Mesenchymal stem cell (in vitro differentiated cells and primary cell): ENCODE data around the gene LRRN4.

Experiments
- DNase-seq: peaks from one replicate; pipeline ENCODE4 v3.0.0-alpha.2; 2013
- H2AFZ ChIP-seq: one replicate; pipeline ENCODE4 v1.6.1; 2013; ENCODE audit warnings: low read depth, mild to moderate bottlenecking, control low read depth, inconsistent platforms, low read length, moderate library complexity
- H2AK5ac ChIP-seq: 2 replicates; pipeline ENCODE4 v1.6.1; 2013; ENCODE audit warnings: low read length, moderate library complexity, mild to moderate bottlenecking, inconsistent platforms; ENCODE audit not compliant: severe bottlenecking
- H2BK120ac ChIP-seq: one replicate; pipeline ENCODE4 v1.6.1; 2013; ENCODE audit warnings: low read depth, mild to moderate bottlenecking, inconsistent platforms, low read length, moderate library complexity
- H2BK12ac ChIP-seq, 2 experiments: one replicate each; pipeline ENCODE4 v1.6.1; 2013; ENCODE audit warnings: inconsistent platforms in 2 of 2, low read length in 2 of 2, mild to moderate bottlenecking in 2 of 2, moderate library complexity in 2 of 2, control low read depth in 1 of 2
- H2BK15ac ChIP-seq: one replicate; pipeline ENCODE4 v1.6.1; 2013; ENCODE audit warnings: mild to moderate bottlenecking, low read depth, inconsistent platforms; ENCODE audit not compliant: poor library complexity, severe bottlenecking
- H2BK5ac ChIP-seq: 2 replicates; pipeline ENCODE4 v1.6.1; 2013; ENCODE audit warnings: low read depth, mild to moderate bottlenecking, low read length, control low read depth, inconsistent platforms; ENCODE audit not compliant: poor library complexity, severe bottlenecking
- H3K14ac ChIP-seq, 2 experiments: one replicate each; pipeline ENCODE4 v1.6.1; 2013; ENCODE audit warnings: inconsistent platforms in 2 of 2, low read length in 2 of 2, control low read depth in 1 of 2, mild to moderate bottlenecking in 1 of 2, moderate library complexity in 1 of 2
- H3K18ac ChIP-seq, 2 experiments: one replicate each; pipeline ENCODE4 v1.6.1; 2013; ENCODE audit warnings: inconsistent platforms in 2 of 2, low read length in 2 of 2, control low read depth in 1 of 2, low read depth in 1 of 2, mild to moderate bottlenecking in 1 of 2
- H3K23ac ChIP-seq, 2 experiments: one replicate each; pipeline ENCODE4 v1.6.1; 2013; ENCODE audit warnings: inconsistent platforms in 2 of 2, low read length in 2 of 2, mild to moderate bottlenecking in 2 of 2, moderate library complexity in 2 of 2, control low read depth in 1 of 2
- H3K27ac ChIP-seq: 2 replicates; pipeline ENCODE4 v1.5.1; 2013; ENCODE audit warnings: mild to moderate bottlenecking, moderate library complexity, low read length, control low read depth, inconsistent platforms; ENCODE audit not compliant: poor library complexity, severe bottlenecking
- H3K27me3 ChIP-seq, 2 experiments: 2 replicates each; pipeline versions ENCODE4 v1.6.1 to v1.7.0; 2013; ENCODE audit warnings: low read length in 2 of 2, mild to moderate bottlenecking in 2 of 2, moderate library complexity in 2 of 2, control low read depth in 1 of 2, inconsistent platforms in 1 of 2; ENCODE audit not compliant: control insufficient read depth in 1 of 2, insufficient read depth in 1 of 2
- H3K36me3 ChIP-seq, 2 experiments: 2 replicates each; pipeline versions ENCODE4 v1.6.1 to v1.7.0; 2013; ENCODE audit warnings: low read length in 2 of 2, control low read depth in 1 of 2, inconsistent platforms in 1 of 2, low read depth in 1 of 2, mild to moderate bottlenecking in 1 of 2; ENCODE audit not compliant: insufficient read depth in 2 of 2, control insufficient read depth in 1 of 2
- H3K4ac ChIP-seq, 2 experiments: one replicate each; pipeline ENCODE4 v1.6.1; 2013; ENCODE audit warnings: inconsistent platforms in 2 of 2, low read length in 2 of 2, mild to moderate bottlenecking in 2 of 2, moderate library complexity in 2 of 2, control low read depth in 1 of 2, low read depth in 1 of 2
- H3K4me1 ChIP-seq: 2 replicates; pipeline ENCODE4 v1.6.1; 2013; ENCODE audit warnings: low read depth, low read length, control low read depth; ENCODE audit not compliant: control insufficient read depth, insufficient read depth
- H3K4me2 ChIP-seq: 2 replicates; pipeline ENCODE4 v1.6.1; 2013; ENCODE audit warnings: low read length, mild to moderate bottlenecking, inconsistent platforms; ENCODE audit not compliant: poor library complexity, severe bottlenecking
- H3K4me3 ChIP-seq, 2 experiments: 2 replicates each; pipeline versions ENCODE4 v1.5.1 to v1.7.0; 2013; ENCODE audit warnings: low read length in 2 of 2, mild to moderate bottlenecking in 2 of 2, control low read depth in 1 of 2, low read depth in 1 of 2; ENCODE audit not compliant: insufficient read depth in 1 of 2
- H3K79me1 ChIP-seq: replicated peaks from 2 replicates; pipeline ENCODE4 v1.6.1; 2013; ENCODE audit warnings: mild to moderate bottlenecking, control low read depth, low read length, inconsistent platforms; ENCODE audit not compliant: poor library complexity, severe bottlenecking
- H3K9ac ChIP-seq: 2 replicates; pipeline ENCODE4 v1.7.0; 2013; ENCODE audit warnings: mild to moderate bottlenecking, low read length, moderate library complexity
- H3K9me3 ChIP-seq: 2 replicates; pipeline ENCODE4 v1.7.0; 2013; ENCODE audit warnings: mild to moderate bottlenecking, low read length; ENCODE audit not compliant: control insufficient read depth
- H4K8ac ChIP-seq: one replicate; pipeline ENCODE4 v1.6.1; 2013; ENCODE audit warnings: inconsistent platforms, mild to moderate bottlenecking, low read length, moderate library complexity
- H4K91ac ChIP-seq: one replicate; pipeline ENCODE4 v1.6.1; 2013; ENCODE audit warnings: mild to moderate bottlenecking, low read length, inconsistent platforms
- WGBS: methylation state at CpG from one replicate; pipeline ENCODE4 v1.1.7; 2013; ENCODE audit warnings: mixed read lengths; 5-methylcytosine and 5-hydroxymethylcytosine counted together

The LRRN4 gene

DNA sequence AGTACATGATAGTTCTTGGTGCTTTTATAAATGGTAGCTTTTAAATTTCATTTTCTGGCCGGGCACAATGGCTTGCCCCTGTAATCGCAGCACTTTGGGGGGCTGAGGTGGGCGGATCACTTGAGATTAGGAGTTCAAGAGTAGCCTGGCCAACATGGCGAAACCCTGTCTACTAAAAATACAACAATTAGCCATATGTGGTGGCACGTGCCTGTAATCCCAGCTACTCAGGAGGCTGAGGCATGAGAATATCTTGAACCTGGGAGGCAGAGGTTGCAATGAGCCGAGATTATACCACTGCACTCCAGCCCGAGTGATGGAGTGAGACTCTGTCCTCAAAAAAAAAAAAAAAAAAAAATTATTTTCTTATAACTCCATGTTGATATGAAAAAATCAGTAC is 36.0 kb downstream of the LRRN4 start:
- Histone ChIP-seq H3K36me3 (peaks cover 6 to 62% of the 10 kb centered on the region in 2 experiments), H2BK5ac (no peak overlapping the region), H3K18ac (no peak overlapping the region), H2AK5ac (no peak overlapping the region), H3K27me3 (no peaks in the 10 kb centered on the region), H2BK12ac (no peak overlapping the region), H3K23ac (no peak overlapping the region), H3K9me3 (no peaks in the 10 kb centered on the region), H3K14ac (no peak overlapping the region), H2AFZ (no peak overlapping the region), H4K91ac (no peak overlapping the region), H3K4me2 (no peak overlapping the region), H3K4ac (no peak overlapping the region), H3K27ac (no peak overlapping the region), H4K8ac (no peak overlapping the region), H2BK120ac (no peak overlapping the region), H3K4me1 (no peaks in the 10 kb centered on the region), H2BK15ac (no peak overlapping the region), H3K79me1 (peaks cover 6% of the 10 kb centered on the region), H3K9ac (no peak overlapping the region), H3K4me3 (no peak overlapping the region)
- DNase-seq: no peak
- WGBS: 100% methylated on average over 4 of the region's 7 CpGs

DNA sequence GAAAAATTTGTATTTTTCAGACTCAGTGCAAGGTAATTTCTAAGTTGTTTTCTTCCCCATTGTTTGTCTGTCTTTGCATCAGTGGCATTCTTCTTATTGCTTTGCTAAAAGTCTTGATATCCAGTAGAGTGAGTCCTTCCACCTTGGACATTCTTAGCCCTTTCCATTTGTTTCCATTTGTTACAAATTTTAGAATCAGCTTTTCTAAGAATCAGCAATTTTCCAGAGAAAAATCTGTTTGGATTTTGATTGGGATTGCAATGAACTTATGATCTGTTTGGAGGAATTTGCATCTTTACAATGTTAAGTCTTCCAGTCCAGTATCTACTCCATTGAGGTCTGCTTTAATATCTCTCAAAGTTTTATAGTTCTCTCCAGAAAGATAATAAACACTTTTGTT is 36.4 kb downstream of the LRRN4 start:
- H4K8ac ChIP-seq: no peak overlapping the region
- H3K36me3 ChIP-seq: peaks cover 8 to 62% of the 10 kb centered on the region in 2 experiments
- no peaks in the 10 kb centered on the region for H3K9me3 ChIP-seq
- peaks cover 10% of the 10 kb centered on the region for H3K79me1 ChIP-seq
- H3K18ac ChIP-seq: no peak overlapping the region
- no peaks in the 10 kb centered on the region for H3K27me3 ChIP-seq
- no peak overlapping the region for H2AK5ac ChIP-seq
- no peak overlapping the region for H2BK120ac ChIP-seq
- no peak overlapping the region for H3K27ac ChIP-seq
- no peak for DNase-seq
- no peak overlapping the region for H2BK5ac ChIP-seq
- no peak overlapping the region for H2AFZ ChIP-seq
- H4K91ac ChIP-seq: no peak overlapping the region
- no peak overlapping the region for H2BK15ac ChIP-seq
- no peak overlapping the region for H3K23ac ChIP-seq
- H3K9ac ChIP-seq: no peak overlapping the region
- H3K4ac ChIP-seq: no peak overlapping the region
- H3K14ac ChIP-seq: no peak overlapping the region
- H2BK12ac ChIP-seq: no peak overlapping the region
- H3K4me1 ChIP-seq: no peaks in the 10 kb centered on the region
- no peak overlapping the region for H3K4me3 ChIP-seq
- no peak overlapping the region for H3K4me2 ChIP-seq

DNA sequence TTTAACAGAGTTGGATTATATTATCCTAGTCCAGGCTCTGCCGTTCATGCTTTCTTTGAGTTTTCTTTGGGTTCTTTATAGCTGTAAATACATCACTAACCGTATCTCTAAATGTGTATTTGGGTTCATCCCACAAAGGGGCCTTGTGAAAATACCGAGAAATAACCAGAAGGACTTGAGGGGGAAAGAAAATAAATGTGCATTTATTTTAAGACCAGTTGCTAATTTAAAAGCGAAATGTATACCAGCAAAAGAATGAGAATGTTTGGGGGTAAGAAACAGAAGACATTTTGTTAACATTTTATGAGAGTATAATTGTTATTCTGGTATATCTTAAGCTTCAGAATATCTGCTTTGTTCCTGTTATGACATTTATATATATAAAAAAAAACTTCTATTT is 38.9 kb downstream of the LRRN4 start:
- Histone ChIP-seq H3K36me3 (peaks cover 10 to 81% of the 10 kb centered on the region in 2 experiments), H3K27ac (no peak overlapping the region), H3K9ac (no peak overlapping the region), H2BK120ac (no peak overlapping the region), H3K4ac (no peak overlapping the region), H2AFZ (no peak overlapping the region), H3K18ac (no peak overlapping the region), H3K23ac (no peak overlapping the region), H3K4me1 (no peaks in the 10 kb centered on the region), H4K91ac (no peak overlapping the region), H4K8ac (no peak overlapping the region), H3K4me2 (no peak overlapping the region), H2BK15ac (no peak overlapping the region), H3K9me3 (no peaks in the 10 kb centered on the region), H2BK12ac (no peak overlapping the region), H3K14ac (no peak overlapping the region), H3K27me3 (no peaks in the 10 kb centered on the region), H2BK5ac (no peak overlapping the region), H2AK5ac (no peak overlapping the region), H3K4me3 (no peak overlapping the region), H3K79me1 (peaks cover 13% of the 10 kb centered on the region)
- no peak for DNase-seq
- WGBS: 99% methylated on average over 4 of the region's 4 CpGs

DNA sequence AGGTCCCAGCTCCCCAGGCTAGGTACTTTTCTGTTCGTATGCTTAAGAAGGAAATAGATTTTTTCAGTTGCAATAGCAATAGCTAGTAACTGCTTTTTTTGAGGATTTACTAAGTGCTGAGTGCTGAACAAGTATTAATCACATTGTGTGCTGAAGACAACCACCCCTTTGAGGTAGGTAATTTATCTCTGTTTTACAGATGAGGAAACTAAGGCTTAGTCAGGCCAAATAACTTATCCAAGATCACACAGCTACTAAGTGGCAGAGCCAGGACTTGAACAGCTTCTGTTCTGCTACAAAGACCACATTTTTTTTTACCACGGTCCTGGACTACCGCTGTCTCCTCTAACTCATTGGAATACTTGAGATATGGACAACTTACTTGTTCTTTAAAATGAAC is 39.8 kb downstream of the LRRN4 start:
- Histone ChIP-seq H3K9ac (no peak overlapping the region), H2BK15ac (no peak overlapping the region), H2AK5ac (no peak overlapping the region), H3K4ac (no peak overlapping the region), H3K4me1 (no peaks in the 10 kb centered on the region), H4K8ac (no peak overlapping the region), H3K23ac (no peak overlapping the region), H4K91ac (no peak overlapping the region), H2BK12ac (no peak overlapping the region), H3K14ac (no peak overlapping the region), H3K4me2 (no peak overlapping the region), H2BK5ac (no peak overlapping the region), H3K36me3 (peaks cover 10 to 85% of the 10 kb centered on the region in 2 experiments), H3K18ac (no peak overlapping the region), H2AFZ (no peak overlapping the region), H3K9me3 (no peaks in the 10 kb centered on the region), H3K27me3 (no peaks in the 10 kb centered on the region), H3K27ac (no peak overlapping the region), H3K79me1 (peaks cover 15% of the 10 kb centered on the region), H3K4me3 (no peak overlapping the region), H2BK120ac (no peak overlapping the region)
- 96% methylated on average over 2 of the region's 3 CpGs for WGBS
- DNase-seq: no peak
